ENCODE results near the gene HYI.

- TF ChIP-seq GABPA (IDR thresholded peaks at IDR 0.05; ENCODE audit: borderline replicate concordance, insufficient read depth, low read length) (no peak), KDM1A (IDR thresholded peaks at IDR 0.05; ENCODE audit: borderline replicate concordance, low read length) (no peak), NANOG (IDR thresholded peaks at IDR 0.05; ENCODE audit: insufficient read depth, low read depth, low read length, poor library complexity, severe bottlenecking) (no peak), CTCF (IDR thresholded peaks at IDR 0.05; ENCODE audit: control extremely low read depth in 1 of 3, insufficient read depth in 1 of 3, low read depth in 1 of 3, low read length in 3 of 3) (no peak), SIN3A (conservative IDR thresholded peaks at IDR 0.05 in 1 of 2, IDR thresholded peaks at IDR 0.05 in 1 of 2; ENCODE audit: low read depth in 1 of 2, low read length in 2 of 2) (no peak), POLR2AphosphoS5 (IDR thresholded peaks at IDR 0.05; ENCODE audit: low read depth, low read length) (no peak), ZNF274 (IDR thresholded peaks at IDR 0.05; ENCODE audit: borderline replicate concordance, extremely low read depth, low read length) (no peak), HDAC2 (IDR thresholded peaks at IDR 0.05; ENCODE audit: borderline replicate concordance in 1 of 2, low read depth in 2 of 2, low read length in 2 of 2) (no peak)
Observed at GRCh38 chr1:43435146-43436145, 18.3 kb downstream of the HYI start.
